Neuronal stem cell (in vitro differentiated cells): Measurements from ENCODE around the gene SESN3.

Source experiments
- DNase-seq: peaks from one replicate; pipeline ENCODE4 v3.0.0-alpha.2; 2013; ENCODE audit warnings: low spot score
- H2AFZ ChIP-seq: one replicate; pipeline ENCODE4 v1.6.1; 2013; ENCODE audit warnings: mild to moderate bottlenecking, low read length, inconsistent platforms
- H2AK5ac ChIP-seq: 2 replicates; pipeline ENCODE4 v1.6.1; 2013; ENCODE audit warnings: low read depth, mild to moderate bottlenecking, inconsistent platforms, low read length, moderate library complexity, mixed read lengths
- H2BK120ac ChIP-seq: 2 replicates; pipeline ENCODE4 v1.6.1; 2013; ENCODE audit warnings: low read depth, mild to moderate bottlenecking, inconsistent platforms, low read length, moderate library complexity, mixed read lengths
- H2BK12ac ChIP-seq: one replicate; pipeline ENCODE4 v1.6.1; 2013; ENCODE audit warnings: low read length, inconsistent platforms
- H2BK15ac ChIP-seq: 2 replicates; pipeline ENCODE4 v1.6.1; 2013; ENCODE audit warnings: mild to moderate bottlenecking, low read length, inconsistent platforms, mixed read lengths
- H2BK5ac ChIP-seq: one replicate; pipeline ENCODE4 v1.6.1; 2013; ENCODE audit warnings: inconsistent platforms, mild to moderate bottlenecking, low read length, moderate library complexity
- H3K14ac ChIP-seq: one replicate; pipeline ENCODE4 v1.6.1; 2013; ENCODE audit warnings: low read length, inconsistent platforms
- H3K18ac ChIP-seq: 2 replicates; pipeline ENCODE4 v1.6.1; 2013; ENCODE audit warnings: low read length, inconsistent platforms
- H3K23ac ChIP-seq: 2 replicates; pipeline ENCODE4 v1.6.1; 2013; ENCODE audit warnings: low read depth, mild to moderate bottlenecking, mixed read lengths, low read length, inconsistent platforms; ENCODE audit not compliant: poor library complexity
- H3K27ac ChIP-seq: replicated peaks from 3 replicates; pipeline ENCODE4 v1.5.1; 2013; ENCODE audit warnings: low read length, inconsistent platforms
- H3K27me3 ChIP-seq, 3 experiments: 2 replicates each; pipeline ENCODE4 v1.6.1; 2013; ENCODE audit warnings: low read length in 3 of 3, mild to moderate bottlenecking in 2 of 3, inconsistent platforms in 1 of 3, low read depth in 1 of 3, mixed read lengths in 1 of 3, moderate library complexity in 1 of 3; ENCODE audit not compliant: control insufficient read depth in 3 of 3, insufficient read depth in 3 of 3
- H3K36me3 ChIP-seq, 2 donors: replicated peaks in 1 of 2; 2 replicates each; pipeline ENCODE4 v1.6.1; 2013; ENCODE audit warnings: low read length in 2 of 2; ENCODE audit not compliant: control insufficient read depth in 2 of 2, insufficient read depth in 2 of 2
- H3K4ac ChIP-seq: 2 replicates; pipeline ENCODE4 v1.6.1; 2013; ENCODE audit warnings: inconsistent platforms, mild to moderate bottlenecking, low read length, moderate library complexity
- H3K4me1 ChIP-seq, 2 donors: 1 replicate in 1 of 2; 2 replicates in 1 of 2; pipeline ENCODE4 v1.6.1; 2013; ENCODE audit warnings: low read length in 2 of 2, low read depth in 1 of 2; ENCODE audit not compliant: control insufficient read depth in 2 of 2, insufficient read depth in 1 of 2
- H3K4me2 ChIP-seq: one replicate; pipeline ENCODE4 v1.6.1; 2013; ENCODE audit warnings: mild to moderate bottlenecking, low read length, inconsistent platforms; ENCODE audit not compliant: insufficient read depth, poor library complexity, severe bottlenecking
- H3K4me3 ChIP-seq, 2 donors: 2 replicates each; pipeline ENCODE4 v1.5.1; 2013; ENCODE audit warnings: low read length in 2 of 2, mild to moderate bottlenecking in 2 of 2, inconsistent platforms in 1 of 2, moderate library complexity in 1 of 2
- H3K79me1 ChIP-seq: one replicate; pipeline ENCODE4 v1.6.1; 2013; ENCODE audit warnings: low read depth, mild to moderate bottlenecking, inconsistent platforms, low read length, moderate library complexity
- H3K9ac ChIP-seq: one replicate; pipeline ENCODE4 v1.6.1; 2013; ENCODE audit warnings: mild to moderate bottlenecking, low read depth, low read length, inconsistent platforms; ENCODE audit not compliant: poor library complexity
- H3K9me3 ChIP-seq, 2 donors: replicated peaks in 1 of 2; 2 replicates each; pipeline versions ENCODE3 to v1.6.1; 2013; ENCODE audit warnings: low read length in 2 of 2, mild to moderate bottlenecking in 2 of 2, inconsistent platforms in 1 of 2, low read depth in 1 of 2, mixed read lengths in 1 of 2, moderate library complexity in 1 of 2; ENCODE audit not compliant: control insufficient read depth in 2 of 2, insufficient read depth in 1 of 2
- H4K8ac ChIP-seq: one replicate; pipeline ENCODE4 v1.6.1; 2013; ENCODE audit warnings: low read depth, mild to moderate bottlenecking, inconsistent platforms, low read length, moderate library complexity
- H4K91ac ChIP-seq: one replicate; pipeline ENCODE4 v1.6.1; 2013; ENCODE audit warnings: low read length, low read depth, mild to moderate bottlenecking, inconsistent platforms; ENCODE audit not compliant: poor library complexity
- WGBS, 2 donors: extraction: QIAGEN DNeasy Blood & Tissue Kit; methylation state at CpG; one replicate each; pipeline ENCODE4 v1.1.7; 2013; ENCODE audit warnings: missing lambda C conversion rate in 2 of 2, mixed read lengths in 1 of 2; ENCODE audit not compliant: insufficient read length in 2 of 2, insufficient replicate concordance in 1 of 2; ENCODE audit errors: extremely low coverage in 2 of 2; 5-methylcytosine and 5-hydroxymethylcytosine counted together

Gene SESN3

GRCh38 chr11:95153857-95154246 lies 77.2 kb downstream of the SESN3 start:
- Histone ChIP-seq H3K14ac (no peak overlapping the region), H4K91ac (no peak overlapping the region), H3K4me2 (no peak overlapping the region), H3K27ac (no peak overlapping the region), H3K18ac (no peak overlapping the region), H2BK120ac (no peak overlapping the region), H2BK12ac (no peak overlapping the region), H3K9me3 (peaks cover 0 to 4% of the 10 kb centered on the region in 2 donors), H3K79me1 (no peaks in the 10 kb centered on the region), H3K36me3 (no peaks in the 10 kb centered on the region), H4K8ac (no peak overlapping the region), H2AK5ac (no peak overlapping the region), H2BK15ac (no peak overlapping the region), H3K4me3 (no peak overlapping the region), H3K9ac (no peak overlapping the region), H3K27me3 (no peaks in the 10 kb centered on the region), H3K4me1 (peaks cover 4 to 14% of the 10 kb centered on the region in 2 donors), H2AFZ (no peak overlapping the region), H3K23ac (no peak overlapping the region), H2BK5ac (no peak overlapping the region), H3K4ac (no peak overlapping the region)
- DNase-seq: no peak
- WGBS, 2 donors: no CpG with 5 or more reads among the region's 1 CpG

GRCh38 chr11:95152876-95153856 lies 77.8 kb downstream of the SESN3 start:
- H3K9ac ChIP-seq: no peak overlapping the region
- H3K9me3 ChIP-seq: peaks cover 0 to 2% of the 10 kb centered on the region in 2 donors
- no peak for DNase-seq
- no peak overlapping the region for H3K4me3 ChIP-seq
- H3K4me2 ChIP-seq: no peak overlapping the region
- no peak overlapping the region for H2BK120ac ChIP-seq
- H3K4ac ChIP-seq: no peak overlapping the region
- no peaks in the 10 kb centered on the region for H3K79me1 ChIP-seq
- H3K14ac ChIP-seq: no peak overlapping the region
- no peak overlapping the region for H4K8ac ChIP-seq
- peaks cover 4 to 14% of the 10 kb centered on the region in 2 donors for H3K4me1 ChIP-seq
- H3K27ac ChIP-seq: no peak overlapping the region
- no peak overlapping the region for H2BK5ac ChIP-seq
- no peak overlapping the region for H3K18ac ChIP-seq
- no peak overlapping the region for H2AFZ ChIP-seq
- H3K36me3 ChIP-seq: no peaks in the 10 kb centered on the region
- H3K27me3 ChIP-seq: no peaks in the 10 kb centered on the region
- no peak overlapping the region for H2AK5ac ChIP-seq
- H2BK15ac ChIP-seq: no peak overlapping the region
- WGBS, 2 donors: no CpG with 5 or more reads among the region's 10 CpGs
- H4K91ac ChIP-seq: no peak overlapping the region
- H2BK12ac ChIP-seq: no peak overlapping the region
- no peak overlapping the region for H3K23ac ChIP-seq

- Histone ChIP-seq H3K27me3 (no peaks in the 10 kb centered on the region), H3K9me3 (no peaks in the 10 kb centered on the region), H3K79me1 (no peaks in the 10 kb centered on the region), H3K18ac (peak overlapping the region; percentile 67), H2AK5ac (peak overlapping the region; percentile 90), H3K4me3 (peak overlapping the region in 1 of 2 donors; percentile 78), H3K36me3 (no peaks in the 10 kb centered on the region), H2BK5ac (peak overlapping the region; percentile 85), H3K4ac (peak overlapping the region; percentile 71), H3K4me1 (peaks cover 11 to 16% of the 10 kb centered on the region in 2 donors), H3K14ac (peak overlapping the region; percentile 97), H2BK15ac (peak overlapping the region; percentile 93), H2AFZ (peak overlapping the region; percentile 85), H2BK120ac (peak overlapping the region; percentile 2), H3K9ac (peak overlapping the region; percentile 87), H3K23ac (peak overlapping the region; percentile 65), H3K27ac (peak overlapping the region; percentile 84), H2BK12ac (peak overlapping the region; percentile 36), H4K91ac (peak overlapping the region; percentile 24), H3K4me2 (peak overlapping the region; percentile 92), H4K8ac (peak overlapping the region; percentile 43)
- no CpG with 5 or more reads among the region's 55 CpGs for WGBS, 2 donors
- peak; percentile 84 for DNase-seq
Measured at GRCh38 chr11:95150956-95151684, 79.9 kb downstream of the SESN3 start.
